A673 (cell line): Measurements from ENCODE around the gene NME9. TPM values are rescaled to one million over a fixed set of nuclear protein-coding genes. Genes with fewer than 3 reads are reported as not detected.

Experiments used
- BruUV-seq: library from RNA; stranded (reverse); fragments of 400-500 nt; replicated peaks from 2 replicates; lab custom pipeline; 2021; lab: Mats Ljungman, UMichigan
- CTCF ChIA-PET: fragments of 300-600 bp; sonication (Branson Sonifier 250); formaldehyde crosslinking; loops from one replicate; lab custom pipeline; 2022; ENCODE audit warnings: antibody characterized with exemption; lab: Charles Lee
- POLR2A ChIA-PET: fragments of 300-600 bp; sonication (Branson Sonifier 250); formaldehyde crosslinking; loops from one replicate; lab custom pipeline; 2022; ENCODE audit warnings: antibody characterized with exemption; ENCODE audit not compliant: low non-redundant PET; lab: Charles Lee
- DNase-seq: peaks from one replicate; pipeline ENCODE4 v3.0.0-alpha.2; 2015; ENCODE audit warnings: low spot score
- H3K27ac ChIP-seq: fragments of 200-600 bp; sonication (generic); 2 replicates; pipeline ENCODE4 v1.5.1; 2016; ENCODE audit warnings: mixed run types, low read depth, mild to moderate bottlenecking, mixed read lengths, antibody characterized with exemption, low read length; ENCODE audit not compliant: poor library complexity, severe bottlenecking
- H3K27me3 ChIP-seq: fragments of 200-600 bp; sonication (generic); replicated peaks from 2 replicates; pipeline ENCODE4 v1.6.1; 2017; ENCODE audit warnings: mixed run types, low read depth, mild to moderate bottlenecking, mixed read lengths, antibody characterized with exemption, low read length; ENCODE audit not compliant: insufficient read depth, poor library complexity
- H3K36me3 ChIP-seq: fragments of 200-600 bp; sonication (generic); 2 replicates; pipeline ENCODE4 v1.6.1; 2016; ENCODE audit warnings: mixed run types, mild to moderate bottlenecking, mixed read lengths, antibody characterized with exemption, low read length; ENCODE audit not compliant: insufficient read depth, poor library complexity, severe bottlenecking
- H3K4me1 ChIP-seq: fragments of 200-600 bp; sonication (generic); 2 replicates; pipeline ENCODE4 v1.6.1; 2017; ENCODE audit warnings: mixed run types, mild to moderate bottlenecking, mixed read lengths, antibody characterized with exemption, low read length; ENCODE audit not compliant: insufficient read depth, poor library complexity, severe bottlenecking
- H3K4me3 ChIP-seq: fragments of 200-600 bp; sonication (generic); 2 replicates; pipeline ENCODE4 v1.5.1; 2016; ENCODE audit warnings: low read depth, mixed run types, mild to moderate bottlenecking, mixed read lengths, low read length; ENCODE audit not compliant: poor library complexity, severe bottlenecking
- H3K9me3 ChIP-seq: fragments of 200-600 bp; sonication (generic); 2 replicates; pipeline ENCODE4 v1.6.1; 2016; ENCODE audit warnings: mixed run types, low read depth, mild to moderate bottlenecking, mixed read lengths, antibody characterized with exemption, low read length; ENCODE audit not compliant: poor library complexity, severe bottlenecking
- CTCF ChIP-seq: fragments of 300-800, 200-600 bp; sonication (generic); conservative IDR thresholded peaks from 2 replicates; pipeline ENCODE4 v1.5.1; 2017; ENCODE audit warnings: low read depth, mild to moderate bottlenecking, antibody characterized with exemption, low read length, moderate library complexity, mixed read lengths
- EZH2 ChIP-seq: fragments of 200-600 bp; sonication (generic); IDR thresholded peaks from 2 replicates; pipeline ENCODE4 v1.6.1; 2017; ENCODE audit warnings: borderline replicate concordance, low read depth, mild to moderate bottlenecking, mixed read lengths, antibody characterized with exemption, low read length; ENCODE audit not compliant: poor library complexity, severe bottlenecking
- intact Hi-C: fragments of 100-400 bp; cut with micrococcal nuclease; formaldehyde crosslinking; loops from one replicate; pipeline ENCODE4 v1.10.0; 2022; ENCODE audit not compliant: unreplicated experiment
- total RNA-seq: library from RNA; stranded (reverse); gene quantifications from 2 replicates; pipeline ENCODE4 v1.2.3, GENCODE V29; 2021

Gene NME9
- total RNA-seq, 1 experiment from 2014 or later = not detected

- intact Hi-C loops = no loop called here
- BruUV-seq = no TSS peak
- H3K4me3 ChIP-seq = no peak overlapping the region
- H3K4me1 ChIP-seq = no peaks in the 10 kb centered on the region
- TF ChIP-seq CTCF = no peak
- no peak for TF ChIP-seq EZH2
- no peak for DNase-seq
- CTCF ChIA-PET = no interaction called here
- POLR2A ChIA-PET = no interaction called here
- no peaks in the 10 kb centered on the region for H3K9me3 ChIP-seq
- no peak overlapping the region for H3K27ac ChIP-seq
- no peaks in the 10 kb centered on the region for H3K36me3 ChIP-seq
- H3K27me3 ChIP-seq = no peaks in the 10 kb centered on the region
These were observed 70.5 kb downstream of the NME9 start for GRCh38 chr3:138259126-138259525.

- Histone ChIP-seq H3K36me3 (no peaks in the 10 kb centered on the region), H3K9me3 (no peaks in the 10 kb centered on the region), H3K27me3 (no peaks in the 10 kb centered on the region), H3K27ac (no peak overlapping the region), H3K4me3 (no peak overlapping the region), H3K4me1 (no peaks in the 10 kb centered on the region)
- no TSS peak for BruUV-seq
- ChIA-PET CTCF (no interaction called here), POLR2A (no interaction called here)
- no peak for DNase-seq
- TF ChIP-seq EZH2 (no peak), CTCF (no peak)
- intact Hi-C loops = no loop called here
These were observed 71.7 kb downstream of the NME9 start for GRCh38 chr3:138257986-138258385.

- Histone ChIP-seq H3K4me1 (no peaks in the 10 kb centered on the region), H3K27me3 (no peaks in the 10 kb centered on the region), H3K9me3 (no peaks in the 10 kb centered on the region), H3K4me3 (no peak overlapping the region), H3K36me3 (no peaks in the 10 kb centered on the region), H3K27ac (no peak overlapping the region)
- intact Hi-C loops = no loop called here
- ChIA-PET CTCF (no interaction called here), POLR2A (no interaction called here)
- DNase-seq = no peak
- BruUV-seq = no TSS peak
- TF ChIP-seq CTCF (no peak), EZH2 (no peak)
These were observed 73.6 kb downstream of the NME9 start for GRCh38 chr3:138256022-138256421.
